ENCODE data around the gene C11orf21. TPM values are rescaled to one million over a fixed set of nuclear protein-coding genes. Genes with fewer than 3 reads are reported as not detected.

C11orf21 gene
- polyA plus RNA-seq, 1 experiment: not detected

DNA sequence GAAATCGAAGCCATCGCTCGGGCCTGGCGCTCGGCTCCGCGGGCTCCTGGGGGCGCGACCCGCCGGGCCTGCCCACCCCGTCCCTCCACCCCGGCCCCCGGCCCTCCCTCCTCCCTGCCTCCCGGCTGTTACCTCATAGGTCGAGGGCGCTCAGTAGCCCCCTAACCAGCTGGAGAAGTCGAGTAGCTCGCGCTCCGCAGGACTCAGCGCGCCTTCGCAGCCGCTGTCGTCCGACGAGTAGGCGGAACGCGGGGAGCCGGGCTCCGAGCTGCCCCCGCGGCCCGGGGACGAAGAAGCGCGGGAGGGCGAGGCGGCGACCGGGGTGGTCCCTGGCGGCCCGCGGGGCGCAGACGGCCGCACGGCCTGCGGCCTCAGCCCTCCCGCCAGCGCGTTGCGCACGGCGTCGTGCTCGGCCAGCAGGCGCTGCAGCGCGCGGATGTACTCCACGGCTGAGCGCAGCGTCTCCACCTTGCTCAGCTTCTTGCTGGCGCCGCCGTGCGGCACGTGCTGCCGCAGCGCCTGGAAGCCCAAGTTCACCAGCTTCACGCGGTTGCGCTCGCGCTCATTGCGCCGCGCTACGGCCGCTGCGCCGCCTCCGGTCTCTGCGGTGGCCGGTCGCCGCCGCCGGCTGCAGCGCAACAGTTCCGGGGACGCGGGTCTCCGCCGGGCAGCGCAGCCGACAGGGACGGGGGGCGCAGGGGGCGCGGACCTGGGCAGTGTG is 32.0 kb downstream of the C11orf21 start:
- POLR2A ChIA-PET: no interaction called here
- Histone ChIP-seq H3K27me3 (ENCODE audit: control insufficient read depth, insufficient read depth, low read length) (peaks cover 23% of the 10 kb centered on the region), H3K4me3 (ENCODE audit: low read depth, low read length) (peak overlapping the region; percentile 23), H3K36me3 (ENCODE audit: control insufficient read depth, insufficient read depth, low read length) (no peaks in the 10 kb centered on the region)
- TF ChIP-seq, protein P1, sequence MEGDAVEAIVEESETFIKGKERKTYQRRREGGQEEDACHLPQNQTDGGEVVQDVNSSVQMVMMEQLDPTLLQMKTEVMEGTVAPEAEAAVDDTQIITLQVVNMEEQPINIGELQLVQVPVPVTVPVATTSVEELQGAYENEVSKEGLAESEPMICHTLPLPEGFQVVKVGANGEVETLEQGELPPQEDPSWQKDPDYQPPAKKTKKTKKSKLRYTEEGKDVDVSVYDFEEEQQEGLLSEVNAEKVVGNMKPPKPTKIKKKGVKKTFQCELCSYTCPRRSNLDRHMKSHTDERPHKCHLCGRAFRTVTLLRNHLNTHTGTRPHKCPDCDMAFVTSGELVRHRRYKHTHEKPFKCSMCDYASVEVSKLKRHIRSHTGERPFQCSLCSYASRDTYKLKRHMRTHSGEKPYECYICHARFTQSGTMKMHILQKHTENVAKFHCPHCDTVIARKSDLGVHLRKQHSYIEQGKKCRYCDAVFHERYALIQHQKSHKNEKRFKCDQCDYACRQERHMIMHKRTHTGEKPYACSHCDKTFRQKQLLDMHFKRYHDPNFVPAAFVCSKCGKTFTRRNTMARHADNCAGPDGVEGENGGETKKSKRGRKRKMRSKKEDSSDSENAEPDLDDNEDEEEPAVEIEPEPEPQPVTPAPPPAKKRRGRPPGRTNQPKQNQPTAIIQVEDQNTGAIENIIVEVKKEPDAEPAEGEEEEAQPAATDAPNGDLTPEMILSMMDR (IDR thresholded peaks at IDR 0.05; ENCODE audit: insufficient read depth, low read depth, low read length): no peak
- CTCF ChIA-PET: interaction anchor here (1.3 kb wide), 1 partner anchor 9 kb away, joined by 4 read pairs; no protein-coding TSS in a partner anchor
- no peak for DNase-seq (ENCODE audit: low read depth)

DNA sequence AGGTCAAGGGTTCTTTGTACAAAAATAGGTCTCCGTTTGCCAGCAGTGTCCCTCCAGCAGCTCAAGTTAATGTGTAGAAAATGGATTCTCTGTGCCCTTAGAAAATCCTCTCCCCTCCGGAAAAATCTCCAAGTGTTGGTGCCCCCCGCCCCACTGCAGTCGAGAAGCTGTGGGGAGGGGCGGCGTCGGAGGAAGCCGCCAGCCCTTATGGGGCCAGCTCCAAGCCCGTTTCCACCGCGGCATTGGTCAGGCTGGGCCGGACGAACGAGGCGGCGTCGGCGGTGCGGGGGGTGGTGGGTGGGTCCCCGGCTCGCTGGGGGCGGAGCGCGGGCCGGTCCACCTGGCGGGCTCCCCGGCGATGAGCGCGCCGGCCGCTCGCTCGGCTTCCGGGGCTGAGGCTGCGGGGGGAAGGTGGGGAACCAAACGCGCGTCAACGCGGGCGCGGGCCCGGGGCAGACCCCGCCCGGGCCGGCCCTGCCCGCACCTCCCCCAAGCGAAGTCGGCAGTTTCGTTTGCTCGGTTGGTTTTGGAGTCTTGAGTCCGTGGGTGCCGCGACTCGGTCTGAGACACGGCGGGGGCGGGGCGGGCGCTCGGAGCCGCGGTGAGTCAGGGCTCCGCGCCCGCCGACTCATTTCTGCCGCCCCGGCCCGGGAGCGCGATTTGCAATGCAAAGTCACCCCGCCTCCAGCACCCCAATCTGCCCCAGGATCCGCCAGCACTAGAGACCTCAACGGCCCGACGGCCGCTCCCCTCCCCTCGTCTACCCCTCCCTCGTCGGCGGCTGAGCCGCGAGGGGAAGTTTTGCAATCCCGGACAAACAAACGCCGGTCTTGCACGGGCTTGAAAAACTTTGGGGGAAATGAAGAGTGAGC is 32.8 kb downstream of the C11orf21 start:
- Histone ChIP-seq H3K27me3 (ENCODE audit: control insufficient read depth, insufficient read depth, low read length) (peaks cover 21% of the 10 kb centered on the region), H3K36me3 (ENCODE audit: control insufficient read depth, insufficient read depth, low read length) (no peaks in the 10 kb centered on the region), H3K4me3 (ENCODE audit: low read depth, low read length) (peak overlapping the region; percentile 23)
- no peak for DNase-seq (ENCODE audit: low read depth)
- TF ChIP-seq, protein P1 (IDR thresholded peaks at IDR 0.05; ENCODE audit: insufficient read depth, low read depth, low read length): no peak
- POLR2A ChIA-PET: no interaction called here
- CTCF ChIA-PET: interaction anchor here (1.3 kb wide), 1 partner anchor 9 kb away, joined by 4 read pairs; no protein-coding TSS in a partner anchor

DNA sequence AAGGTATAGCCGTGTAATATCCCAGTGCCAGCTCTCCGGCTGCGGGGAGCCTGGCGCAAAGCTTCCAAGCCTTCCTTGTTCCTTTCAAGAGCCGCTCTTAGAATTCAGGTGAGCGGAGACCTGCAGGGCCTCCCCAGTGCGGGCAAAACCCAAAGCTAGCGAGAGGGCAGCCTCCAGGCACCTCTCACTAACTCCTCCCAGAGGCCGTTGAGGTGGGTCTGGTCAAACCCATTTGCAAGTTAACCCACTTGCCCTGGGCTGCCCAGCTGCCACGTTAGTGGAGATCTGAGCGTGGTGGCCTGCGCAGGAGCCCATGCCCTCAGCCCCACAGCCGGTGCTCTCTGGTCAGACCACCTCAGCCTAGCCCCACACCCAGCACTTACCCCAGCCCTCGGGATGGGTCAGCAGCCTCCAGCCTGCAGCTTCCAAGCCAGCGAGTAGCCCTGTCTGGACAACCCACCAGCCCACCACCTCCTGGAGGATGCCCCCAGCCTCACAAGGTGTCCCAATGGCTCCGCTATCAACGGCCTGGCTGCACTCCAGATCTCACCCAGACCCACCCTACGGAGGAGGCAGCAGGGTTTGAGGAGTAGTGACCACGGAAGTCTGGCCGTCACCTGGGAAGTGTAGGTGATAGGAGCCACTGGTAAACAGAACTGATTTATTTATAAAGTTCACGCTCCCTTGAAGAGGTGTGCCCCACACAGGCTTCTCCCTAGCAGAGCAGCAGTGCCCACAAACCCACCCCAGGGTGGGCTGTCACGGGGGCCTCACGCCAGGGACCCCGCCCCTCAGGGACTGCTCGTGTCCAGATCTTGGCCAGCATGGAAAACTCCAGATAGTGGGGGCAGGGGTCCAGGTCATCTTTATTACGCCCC is 33.6 kb downstream of the C11orf21 start:
- TF ChIP-seq, protein P1 (IDR thresholded peaks at IDR 0.05; ENCODE audit: insufficient read depth, low read depth, low read length): no peak
- ChIA-PET POLR2A (no interaction called here), CTCF (interaction anchor here (1.0 to 1.1 kb wide), 2 partner anchors 37 to 153 kb away, joined by 3 read pairs; no protein-coding TSS in a partner anchor)
- no peak overlapping the region for H3K4me3 ChIP-seq (ENCODE audit: low read depth, low read length)
- no peaks in the 10 kb centered on the region for H3K36me3 ChIP-seq (ENCODE audit: control insufficient read depth, insufficient read depth, low read length)
- no peak for DNase-seq (ENCODE audit: low read depth)
- peaks cover 23% of the 10 kb centered on the region for H3K27me3 ChIP-seq (ENCODE audit: control insufficient read depth, insufficient read depth, low read length)

DNA sequence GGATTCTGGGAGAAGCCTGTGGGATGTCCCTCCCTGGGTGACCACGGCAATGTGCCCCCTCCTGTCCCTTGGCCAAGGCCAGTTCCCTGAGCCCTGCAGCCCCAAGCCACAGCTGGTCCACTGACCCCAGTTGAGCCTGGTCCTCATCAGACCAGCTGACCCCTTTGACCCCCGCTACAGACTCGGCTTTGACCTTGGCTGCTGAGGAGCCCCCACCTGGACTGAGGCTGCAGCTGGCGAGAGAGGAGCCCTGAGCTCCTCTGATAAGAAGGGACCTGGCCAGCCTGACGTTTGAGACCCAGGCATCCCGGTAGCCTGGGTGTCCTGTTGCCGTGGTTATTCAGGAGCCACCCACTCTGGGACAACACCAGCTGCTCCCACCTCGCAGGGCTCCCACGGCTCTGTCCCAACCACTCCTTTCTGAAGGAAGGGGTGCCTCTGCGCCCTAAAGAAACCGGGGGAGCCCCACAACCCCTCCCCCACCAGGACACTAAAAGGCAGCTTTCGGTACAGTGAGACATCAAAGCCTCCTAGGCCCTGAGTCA is 34.3 kb downstream of the C11orf21 start:
- CTCF ChIA-PET: interaction anchor here (1.0 to 1.1 kb wide), 2 partner anchors 38 to 153 kb away, joined by 3 read pairs; no protein-coding TSS in a partner anchor
- peaks cover 23% of the 10 kb centered on the region for H3K27me3 ChIP-seq (ENCODE audit: control insufficient read depth, insufficient read depth, low read length)
- H3K4me3 ChIP-seq (ENCODE audit: low read depth, low read length): no peak overlapping the region
- TF ChIP-seq, protein P1 (IDR thresholded peaks at IDR 0.05; ENCODE audit: insufficient read depth, low read depth, low read length): no peak
- POLR2A ChIA-PET: no interaction called here
- H3K36me3 ChIP-seq (ENCODE audit: control insufficient read depth, insufficient read depth, low read length): no peaks in the 10 kb centered on the region
- DNase-seq (ENCODE audit: low read depth): no peak
